Adrenal gland (tissue), 12 donors: ENCODE data around the gene SCN2A. TPM values are rescaled to one million over a fixed set of nuclear protein-coding genes. Genes with fewer than 3 reads are reported as not detected.
"Not testable (repeated sequence)": the region's sequence is repeated elsewhere in the genome, so short reads cannot be mapped to it uniquely, and the experiment has no call there.

ENCODE experiments used
- DNase-seq, 7 donors: peaks; one replicate each; pipeline ENCODE4 v3.0.0-alpha.2; 2019 to 2020
- H3K27ac ChIP-seq, 5 donors: fragments of 200-600 bp; sonication (generic) in 4 of 5; 1 replicate in 3 of 5; 2 replicates in 2 of 5; pipeline versions ENCODE4 v1.5.1 to v1.8.0; 2016 to 2020; ENCODE audit warnings: mild to moderate bottlenecking in 1 of 5
- H3K27me3 ChIP-seq: fragments of 200-600 bp; 2 replicates; pipeline ENCODE4 v1.8.0; 2021
- H3K36me3 ChIP-seq, 2 donors: fragments of 200-600 bp; replicated peaks in 1 of 2; 1 replicate in 1 of 2; 2 replicates in 1 of 2; pipeline versions ENCODE4 v1.5.1 to v1.8.0; 2018 to 2022
- H3K4me1 ChIP-seq, 2 donors: fragments of 200-600 bp; replicated peaks in 1 of 2; 1 replicate in 1 of 2; 2 replicates in 1 of 2; pipeline versions ENCODE4 v1.5.1 to v1.8.0; 2018 to 2021
- H3K4me3 ChIP-seq, 4 donors: fragments of 200-600 bp; sonication (generic) in 3 of 4; one replicate each; pipeline ENCODE4 v1.5.1; 2016 to 2018
- H3K9me3 ChIP-seq, 3 donors: fragments of 200-600 bp; sonication (generic) in 1 of 3; replicated peaks in 1 of 3; 1 replicate in 2 of 3; 2 replicates in 1 of 3; pipeline versions ENCODE4 v1.5.1 to v1.8.0; 2016 to 2021
- POLR2A ChIP-seq, 2 donors: fragments of 450-650 bp; IDR thresholded peaks; one replicate each; pipeline ENCODE4 v1.6.1; 2017; ENCODE audit warnings: antibody characterized with exemption in 2 of 2, mild to moderate bottlenecking in 2 of 2, moderate library complexity in 1 of 2
- WGBS, 4 donors: extraction: QIAGEN DNeasy Blood & Tissue Kit in 2 of 4; methylation state at CpG; one replicate each; pipeline versions ENCODE4 v1.1.5 to v1.1.7; 2013 to 2017; 5-methylcytosine and 5-hydroxymethylcytosine counted together
- intact Hi-C, 2 donors: fragments of 100-400 bp; cut with DNase I; formaldehyde crosslinking; loops; one replicate each; pipeline versions ENCODE4 v1.14.1 to v1.15.0; 2022 to 2023
- polyA plus RNA-seq, 3 donors: library from polyadenylated mRNA; stranded (reverse); fragments of 200-250 nt in 2 of 3; fragments of 350-450 nt in 1 of 3; fragmentation: Illumina TruSeq in 1 of 3; extraction: RNeasy Lipid Tissue Mini Kit (QIAGEN cat#74804) in 1 of 3; gene quantifications; one replicate each; pipeline ENCODE4 v1.2.3, GENCODE V29; 2013 to 2014
- total RNA-seq, 9 donors: library from RNA; depleted of rRNA in 4 of 9; stranded (reverse); fragments of >200 nt in 4 of 9; fragments of 120-200 nt in 1 of 9; fragmentation: NEBNext Ultra II Directional in 1 of 9; extraction: Animal tissue kit (Norgen Biotek cat#: 25700) in 1 of 9; gene quantifications; one replicate each; pipeline versions ENCODE4 v1.1.0 to v1.2.4, GENCODE V29; 2013 to 2023
- TF ChIP-seq, protein P1 (sequence below), 6 experiments: fragments of 450-650 bp in 4 of 6; fragments of 200-600 bp in 2 of 6; sonication (generic) in 1 of 6; IDR thresholded peaks; 1 replicate in 5 of 6; 2 replicates in 1 of 6; pipeline versions ENCODE4 v1.5.1 to v1.8.0; 2016 to 2021; ENCODE audit warnings: antibody characterized with exemption in 6 of 6, mild to moderate bottlenecking in 2 of 6, moderate library complexity in 1 of 6
- donor health status: healthy with polysubstance abuse.
- donor health status: Bipolar disorder and iron deficiency.
- donor health status: DM: yes; HTN: yes; CAD: no.
- donor health status: DM: no; HTN: no; CAD: no.
- donor health status: DM: no; HTN: no; CAD: no.
- donor health status: DM: yes; HTN: yes; CAD: no.

Gene SCN2A
- total and polyA plus RNA-seq, 12 donors: 0.34 to 3.5 (median 1.1) TPM

DNA sequence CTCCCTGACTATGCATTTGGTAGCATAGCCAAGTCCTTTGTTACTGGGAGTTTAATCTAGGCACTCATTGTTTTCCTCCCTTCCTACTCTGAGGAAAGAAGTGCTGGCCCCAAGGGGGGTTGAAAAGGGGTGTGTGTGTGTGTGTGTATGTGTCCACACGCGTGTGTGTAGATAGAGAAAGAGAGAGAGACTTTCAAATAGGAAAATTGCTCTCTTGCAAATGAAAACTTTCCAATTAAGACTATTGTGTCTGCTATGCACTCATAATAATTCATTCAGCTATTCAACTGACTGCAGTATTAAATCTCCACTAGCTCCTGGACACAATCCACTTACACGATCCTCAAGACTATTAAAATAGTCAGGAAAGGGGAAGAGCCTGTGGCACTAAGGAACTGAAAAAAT, 137.4 kb downstream of the SCN2A start:
- H3K27me3 ChIP-seq: no peaks in the 10 kb centered on the region
- WGBS, 4 donors: 43 to 61% (median 49%) methylated on average over 3 of the region's 3 CpGs
- intact Hi-C loops: no loop called here
- no peak overlapping the region for H3K4me3 ChIP-seq
- H3K4me1 ChIP-seq: no peaks in the 10 kb centered on the region
- TF ChIP-seq, protein P1, sequence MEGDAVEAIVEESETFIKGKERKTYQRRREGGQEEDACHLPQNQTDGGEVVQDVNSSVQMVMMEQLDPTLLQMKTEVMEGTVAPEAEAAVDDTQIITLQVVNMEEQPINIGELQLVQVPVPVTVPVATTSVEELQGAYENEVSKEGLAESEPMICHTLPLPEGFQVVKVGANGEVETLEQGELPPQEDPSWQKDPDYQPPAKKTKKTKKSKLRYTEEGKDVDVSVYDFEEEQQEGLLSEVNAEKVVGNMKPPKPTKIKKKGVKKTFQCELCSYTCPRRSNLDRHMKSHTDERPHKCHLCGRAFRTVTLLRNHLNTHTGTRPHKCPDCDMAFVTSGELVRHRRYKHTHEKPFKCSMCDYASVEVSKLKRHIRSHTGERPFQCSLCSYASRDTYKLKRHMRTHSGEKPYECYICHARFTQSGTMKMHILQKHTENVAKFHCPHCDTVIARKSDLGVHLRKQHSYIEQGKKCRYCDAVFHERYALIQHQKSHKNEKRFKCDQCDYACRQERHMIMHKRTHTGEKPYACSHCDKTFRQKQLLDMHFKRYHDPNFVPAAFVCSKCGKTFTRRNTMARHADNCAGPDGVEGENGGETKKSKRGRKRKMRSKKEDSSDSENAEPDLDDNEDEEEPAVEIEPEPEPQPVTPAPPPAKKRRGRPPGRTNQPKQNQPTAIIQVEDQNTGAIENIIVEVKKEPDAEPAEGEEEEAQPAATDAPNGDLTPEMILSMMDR (IDR thresholded peaks at IDR 0.05): no peak
- TF ChIP-seq POLR2A (IDR thresholded peaks at IDR 0.05): no peak
- no peak for DNase-seq
- no peaks in the 10 kb centered on the region for H3K9me3 ChIP-seq
- H3K27ac ChIP-seq: no peak overlapping the region
- H3K36me3 ChIP-seq: no peaks in the 10 kb centered on the region

DNA sequence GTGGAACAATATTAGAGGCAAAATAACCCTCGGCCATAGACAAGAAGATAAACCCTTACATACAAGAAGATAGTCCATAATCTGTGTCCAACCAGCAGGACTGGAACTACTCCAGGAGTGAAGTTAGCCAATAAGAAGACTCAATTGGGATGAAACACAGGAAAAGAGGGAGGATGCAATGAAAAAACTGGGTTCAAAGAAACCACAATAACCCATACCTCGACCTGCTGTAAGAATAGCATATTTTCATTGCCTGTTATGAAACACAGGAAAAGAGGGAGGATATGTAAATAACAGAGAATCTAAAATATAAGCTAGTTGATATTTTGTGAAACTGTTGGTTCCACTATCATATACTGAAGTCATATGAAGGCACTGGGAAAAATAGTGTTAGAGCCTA, 143.1 kb downstream of the SCN2A start:
- Histone ChIP-seq H3K36me3 (no peaks in the 10 kb centered on the region), H3K9me3 (no peaks in the 10 kb centered on the region), H3K27me3 (no peaks in the 10 kb centered on the region), H3K4me1 (no peaks in the 10 kb centered on the region), H3K4me3 (no peak overlapping the region), H3K27ac (no peak overlapping the region)
- TF ChIP-seq POLR2A (IDR thresholded peaks at IDR 0.05): no peak
- TF ChIP-seq, protein P1 (IDR thresholded peaks at IDR 0.05): no peak
- intact Hi-C loops: no loop called here
- WGBS, 4 donors: 64 to 83% (median 81%) methylated on average over 2 of the region's 2 CpGs
- no peak for DNase-seq

DNA sequence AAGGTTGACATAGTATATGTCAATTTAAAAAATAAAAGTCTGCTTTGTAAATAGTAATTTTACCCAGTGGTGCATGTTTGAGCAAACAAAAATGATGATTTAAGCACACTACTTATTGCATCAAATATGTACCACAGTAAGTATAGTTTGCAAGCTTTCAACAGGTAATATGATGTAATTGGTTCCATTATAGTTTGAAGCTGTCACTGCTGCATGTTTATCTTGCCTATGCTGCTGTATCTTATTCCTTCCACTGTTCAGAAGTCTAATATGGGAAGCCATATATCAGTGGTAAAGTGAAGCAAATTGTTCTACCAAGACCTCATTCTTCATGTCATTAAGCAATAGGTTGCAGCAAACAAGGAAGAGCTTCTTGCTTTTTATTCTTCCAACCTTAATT, 151.7 kb downstream of the SCN2A start:
- DNase-seq: no peak
- intact Hi-C loops: no loop called here

DNA sequence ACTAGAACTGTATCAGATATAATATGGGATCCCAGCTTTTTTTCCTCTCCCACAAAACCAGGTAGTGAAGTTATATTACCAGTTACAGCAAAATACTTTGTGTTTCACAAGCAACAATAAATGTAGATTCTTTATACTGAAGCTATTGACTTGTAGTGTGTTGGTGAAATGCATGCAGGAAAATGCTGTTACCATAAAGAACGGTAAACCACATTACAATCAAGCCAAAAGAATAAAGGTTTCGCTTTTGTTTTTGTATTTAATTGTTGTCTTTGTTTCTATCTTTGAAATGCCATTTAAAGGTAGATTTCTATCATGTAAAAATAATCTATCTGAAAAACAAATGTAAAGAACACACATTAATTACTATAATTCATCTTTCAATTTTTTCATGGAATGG, 152.6 kb downstream of the SCN2A start:
- 78 to 87% (median 82%) methylated on average over 2 of the region's 2 CpGs for WGBS, 4 donors
- H3K4me1 ChIP-seq: no peaks in the 10 kb centered on the region

More for the DNA sequence above, 151.7 kb downstream of the SCN2A start:
- H3K27ac ChIP-seq: no peak overlapping the region
- H3K4me3 ChIP-seq: no peak overlapping the region
- no peaks in the 10 kb centered on the region for H3K4me1 ChIP-seq
- H3K9me3 ChIP-seq: no peaks in the 10 kb centered on the region
- TF ChIP-seq, protein P1 (IDR thresholded peaks at IDR 0.05): no peak
- no peak for TF ChIP-seq POLR2A (IDR thresholded peaks at IDR 0.05)
- H3K36me3 ChIP-seq: no peaks in the 10 kb centered on the region
- H3K27me3 ChIP-seq: no peaks in the 10 kb centered on the region

DNA sequence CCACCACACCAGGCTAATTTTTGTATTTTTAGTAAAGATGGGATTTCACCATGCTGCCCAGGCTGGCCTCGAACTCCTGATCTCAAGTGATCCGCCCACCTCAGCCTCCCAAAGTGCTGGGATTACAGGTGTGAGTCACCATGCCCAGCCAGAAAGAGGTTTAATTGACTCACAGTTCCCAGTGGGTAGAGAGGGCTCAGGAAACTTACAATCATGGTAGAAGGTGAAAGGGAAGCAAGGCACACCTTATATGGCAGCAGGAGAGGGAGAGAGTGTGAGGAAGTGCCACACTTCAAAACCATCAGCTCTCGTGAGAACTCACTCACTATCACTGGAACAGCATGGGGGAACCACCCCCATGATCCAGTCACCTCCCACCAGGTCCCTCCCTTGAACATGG, 159.4 kb downstream of the SCN2A start:
- H3K4me3 ChIP-seq, intact Hi-C loops, DNase-seq, H3K4me1 ChIP-seq, H3K27me3 ChIP-seq, H3K9me3 ChIP-seq, H3K27ac ChIP-seq, H3K36me3 ChIP-seq: not testable (repeated sequence)
- 70 to 83% (median 75%) methylated on average over 3 of the region's 3 CpGs for WGBS, 4 donors

More for the DNA sequence above, 152.6 kb downstream of the SCN2A start:
- Histone ChIP-seq H3K36me3 (no peaks in the 10 kb centered on the region), H3K27ac (no peak overlapping the region), H3K9me3 (no peaks in the 10 kb centered on the region), H3K4me3 (no peak overlapping the region), H3K27me3 (peaks cover 6% of the 10 kb centered on the region)
- DNase-seq: no peak
- intact Hi-C loops: no loop called here
- TF ChIP-seq POLR2A (IDR thresholded peaks at IDR 0.05): no peak
- TF ChIP-seq, protein P1 (IDR thresholded peaks at IDR 0.05): no peak
